Measurements from ENCODE around the gene STH. TPM values are rescaled to one million over a fixed set of nuclear protein-coding genes. Genes with fewer than 3 reads are reported as not detected.
"Not testable (repeated sequence)": the region's sequence is repeated elsewhere in the genome, so short reads cannot be mapped to it uniquely, and the experiment has no call there.

Gene STH
- total and polyA plus RNA-seq, 2 experiments from 2014 or later, result 0.55 TPM; not detected in 1

DNA sequence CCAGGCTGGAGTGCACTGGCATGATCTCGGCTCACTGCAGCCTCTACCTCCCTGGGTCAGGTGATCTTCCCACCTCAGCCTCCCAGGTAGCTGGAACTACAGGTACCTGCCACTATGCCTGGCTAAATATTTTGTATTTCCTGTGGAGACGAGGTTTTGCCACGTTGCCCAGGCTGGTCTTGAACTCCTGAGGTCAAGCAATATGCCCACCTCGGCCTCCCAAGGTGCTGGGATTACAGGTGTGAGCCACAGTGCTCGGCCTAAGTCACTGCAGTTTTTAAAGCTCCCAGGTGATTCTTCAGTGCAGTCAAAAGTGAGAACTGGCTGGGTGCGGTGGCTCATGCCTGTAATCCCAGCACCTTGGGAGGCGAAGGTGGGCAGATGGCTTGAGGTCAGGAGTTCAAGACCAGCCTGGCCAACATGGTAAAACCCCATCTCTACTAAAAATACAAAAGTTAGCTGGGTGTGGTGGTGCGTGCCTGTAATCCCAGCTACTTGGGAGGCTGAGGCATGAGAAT is 20.4 kb downstream of the STH start:
- not testable (repeated sequence) for H3K4me3 Mint-ChIP-seq; H3K9me3 Mint-ChIP-seq; H3K27ac Mint-ChIP-seq; H3K9me2 ChIP-seq (ENCODE audit: insufficient read depth); H3K27me3 Mint-ChIP-seq (ENCODE audit: insufficient read depth, low read depth, poor library complexity); ATAC-seq; H3F3A ChIP-seq (replicated peaks; ENCODE audit: low read depth); H4K20me1 ChIP-seq (replicated peaks; ENCODE audit: insufficient read depth); H3K36me3 ChIP-seq (ENCODE audit: insufficient read depth); H3K4me1 ChIP-seq (ENCODE audit: insufficient read depth); H2AFZ ChIP-seq; H3K27me3 ChIP-seq (ENCODE audit: insufficient read depth); H3K27ac ChIP-seq (ENCODE audit: low read depth); DNase-seq (ENCODE audit: low spot score); H3K36me3 Mint-ChIP-seq (ENCODE audit: low read depth); H3K4me1 Mint-ChIP-seq; H3K4me3 ChIP-seq; H3K79me2 ChIP-seq (replicated peaks; ENCODE audit: insufficient read depth); H3K4me2 ChIP-seq

- H3K36me3 ChIP-seq (ENCODE audit: insufficient read depth), result no peaks in the 10 kb centered on the region
- DNase-seq (ENCODE audit: low spot score) (no peak), ATAC-seq (no peak)
- H3K9me3 Mint-ChIP-seq, result peaks cover 9% of the 10 kb centered on the region
- H3K4me3 Mint-ChIP-seq, result no peak overlapping the region
- peaks cover 5% of the 10 kb centered on the region for H3K27me3 Mint-ChIP-seq (ENCODE audit: insufficient read depth, low read depth, poor library complexity)
- H3K27ac Mint-ChIP-seq, result no peak overlapping the region; the same call in 1 of the 2 replicates
- peaks cover under 1% of the 10 kb centered on the region; the same call in 2 of the 3 replicates for H3K4me1 Mint-ChIP-seq
- H3K9me2 ChIP-seq (ENCODE audit: insufficient read depth), result no peaks in the 10 kb centered on the region
- no peak overlapping the region for H3K4me2 ChIP-seq
- no peak overlapping the region for H3K27ac ChIP-seq (ENCODE audit: low read depth)
- TF ChIP-seq ZNF462 (CRISPR knock-in tag; IDR thresholded peaks at IDR 0.05), result no peak
- H3K36me3 Mint-ChIP-seq (ENCODE audit: low read depth), result peaks cover 3% of the 10 kb centered on the region; the same call in 1 of the 3 replicates
- H3K4me3 ChIP-seq, result no peak overlapping the region
- H4K20me1 ChIP-seq (replicated peaks; ENCODE audit: insufficient read depth), result no peaks in the 10 kb centered on the region
- 0 out of 2 replicates have a peak, but pooled peaks cover 3% of the 10 kb centered on the region for H3F3A ChIP-seq (replicated peaks; ENCODE audit: low read depth)
- no peaks in the 10 kb centered on the region for H3K79me2 ChIP-seq (replicated peaks; ENCODE audit: insufficient read depth)
- H3K4me1 ChIP-seq (ENCODE audit: insufficient read depth), result no peaks in the 10 kb centered on the region
- H2AFZ ChIP-seq, result no peak overlapping the region
- H3K27me3 ChIP-seq (ENCODE audit: insufficient read depth), result no peaks in the 10 kb centered on the region
Measured at GRCh38 chr17:46020023-46020761, 21.1 kb downstream of the STH start.

All from GM23338 (cell line).